ENCODE data around the gene DLG2. TPM values are rescaled to one million over a fixed set of nuclear protein-coding genes. Genes with fewer than 3 reads are reported as not detected.
"Not testable (repeated sequence)": the region's sequence is repeated elsewhere in the genome, so short reads cannot be mapped to it uniquely, and the experiment has no call there.

DLG2 gene
- total and polyA plus RNA-seq, 7 donors: 0.23 to 5.3 (median 3.4) TPM

- ATAC-seq (no peak), DNase-seq (no peak)
- no peak overlapping the region for H3K4me3 ChIP-seq
- no peaks in the 10 kb centered on the region for H3K4me1 ChIP-seq
- no peak for TF ChIP-seq CTCF (IDR thresholded peaks at IDR 0.05)
- H3K9me3 ChIP-seq: no peaks in the 10 kb centered on the region
- WGBS, 3 donors: 35 to 66% (median 64%) methylated on average over 1 of the region's 1 CpG
- intact Hi-C loops (cut with DNase I): no loop called here
- H3K36me3 ChIP-seq (ENCODE audit: insufficient read depth in 1 of 2, low read depth in 1 of 2): no peaks in the 10 kb centered on the region
- no peaks in the 10 kb centered on the region for H3K27me3 ChIP-seq (ENCODE audit: insufficient read depth in 3 of 3, low read length in 2 of 3)
- no peak overlapping the region for H3K27ac ChIP-seq
Measured at GRCh38 chr11:84310268-84310667, 1316.9 kb downstream of the DLG2 start.

- H3K36me3 ChIP-seq (ENCODE audit: insufficient read depth in 1 of 2, low read depth in 1 of 2); H3K4me3 ChIP-seq; H3K27me3 ChIP-seq (ENCODE audit: insufficient read depth in 3 of 3, low read length in 2 of 3); H3K4me1 ChIP-seq; DNase-seq; H3K9me3 ChIP-seq; intact Hi-C loops (cut with DNase I); ATAC-seq; H3K27ac ChIP-seq: not testable (repeated sequence)
- WGBS, 3 donors: 97 to 98% (median 97%) methylated on average over 32 to 33 of the region's 33 CpGs
Measured at GRCh38 chr11:84308491-84308890, 1318.7 kb downstream of the DLG2 start.

GRCh38 chr11:84300092-84300491, 1327.1 kb downstream of the DLG2 start:
- Histone ChIP-seq H3K9me3 (no peaks in the 10 kb centered on the region), H3K27ac (no peak overlapping the region), H3K4me3 (no peak overlapping the region), H3K36me3 (ENCODE audit: insufficient read depth in 1 of 2, low read depth in 1 of 2) (no peaks in the 10 kb centered on the region), H3K4me1 (no peaks in the 10 kb centered on the region), H3K27me3 (ENCODE audit: insufficient read depth in 3 of 3, low read length in 2 of 3) (no peaks in the 10 kb centered on the region)
- ATAC-seq: no peak
- 15 to 31% (median 23%) methylated on average over 1 of the region's 1 CpG for WGBS, 3 donors
- TF ChIP-seq CTCF (IDR thresholded peaks at IDR 0.05): no peak
- intact Hi-C loops (cut with DNase I): no loop called here
- no peak for DNase-seq

GRCh38 chr11:84297570-84297969, 1329.6 kb downstream of the DLG2 start:
- H3K27ac ChIP-seq: no peak overlapping the region
- no peaks in the 10 kb centered on the region for H3K36me3 ChIP-seq (ENCODE audit: insufficient read depth in 1 of 2, low read depth in 1 of 2)
- H3K4me3 ChIP-seq: no peak overlapping the region
- H3K27me3 ChIP-seq (ENCODE audit: insufficient read depth in 3 of 3, low read length in 2 of 3): no peaks in the 10 kb centered on the region
- no peak for ATAC-seq
- no peaks in the 10 kb centered on the region for H3K9me3 ChIP-seq
- WGBS, 3 donors: 96 to 100% (median 97%) methylated on average over 2 of the region's 2 CpGs
- no peaks in the 10 kb centered on the region for H3K4me1 ChIP-seq
- TF ChIP-seq CTCF (IDR thresholded peaks at IDR 0.05): no peak
- DNase-seq: no peak
- intact Hi-C loops (cut with DNase I): no loop called here

GRCh38 chr11:84295815-84296214, 1331.3 kb downstream of the DLG2 start:
- no peak for TF ChIP-seq CTCF (IDR thresholded peaks at IDR 0.05)
- Histone ChIP-seq H3K36me3 (ENCODE audit: insufficient read depth in 1 of 2, low read depth in 1 of 2) (no peaks in the 10 kb centered on the region), H3K27me3 (ENCODE audit: insufficient read depth in 3 of 3, low read length in 2 of 3) (no peaks in the 10 kb centered on the region), H3K4me1 (no peaks in the 10 kb centered on the region), H3K4me3 (no peak overlapping the region), H3K27ac (no peak overlapping the region), H3K9me3 (no peaks in the 10 kb centered on the region)
- intact Hi-C loops (cut with DNase I): no loop called here
- WGBS, 3 donors: 81 to 82% (median 81%) methylated on average over 4 of the region's 4 CpGs
- DNase-seq (no peak), ATAC-seq (no peak)
